Measurements from ENCODE around the gene ZBTB20.

GRCh38 chr3:114650808-114651207, 496.3 kb downstream of the ZBTB20 start:
- TF ChIP-seq CTCF (IDR thresholded peaks at IDR 0.05): no peak
- TF ChIP-seq POLR2A (IDR thresholded peaks at IDR 0.05): no peak
